ENCODE measurements around the gene RAB18.

DNA sequence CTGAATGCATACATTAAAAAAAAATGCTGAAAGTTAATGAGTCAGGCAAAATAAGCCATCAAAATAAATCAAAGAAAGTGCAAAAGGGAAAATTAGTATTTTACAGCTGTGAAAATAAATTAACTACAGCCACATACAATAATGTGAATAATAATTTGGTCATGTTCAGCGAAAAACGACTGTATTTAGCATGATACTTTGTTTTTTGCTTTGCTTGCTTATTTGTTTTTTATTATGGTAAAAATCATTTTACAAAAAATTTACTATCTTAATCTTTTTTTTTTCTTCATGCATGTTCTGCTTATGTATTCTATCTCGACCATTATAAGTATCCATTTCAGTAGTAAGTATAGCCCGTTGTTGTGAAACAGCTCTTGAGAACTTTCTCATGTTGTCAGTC, 77.1 kb downstream of the RAB18 start:
- TF ChIP-seq, protein P1, sequence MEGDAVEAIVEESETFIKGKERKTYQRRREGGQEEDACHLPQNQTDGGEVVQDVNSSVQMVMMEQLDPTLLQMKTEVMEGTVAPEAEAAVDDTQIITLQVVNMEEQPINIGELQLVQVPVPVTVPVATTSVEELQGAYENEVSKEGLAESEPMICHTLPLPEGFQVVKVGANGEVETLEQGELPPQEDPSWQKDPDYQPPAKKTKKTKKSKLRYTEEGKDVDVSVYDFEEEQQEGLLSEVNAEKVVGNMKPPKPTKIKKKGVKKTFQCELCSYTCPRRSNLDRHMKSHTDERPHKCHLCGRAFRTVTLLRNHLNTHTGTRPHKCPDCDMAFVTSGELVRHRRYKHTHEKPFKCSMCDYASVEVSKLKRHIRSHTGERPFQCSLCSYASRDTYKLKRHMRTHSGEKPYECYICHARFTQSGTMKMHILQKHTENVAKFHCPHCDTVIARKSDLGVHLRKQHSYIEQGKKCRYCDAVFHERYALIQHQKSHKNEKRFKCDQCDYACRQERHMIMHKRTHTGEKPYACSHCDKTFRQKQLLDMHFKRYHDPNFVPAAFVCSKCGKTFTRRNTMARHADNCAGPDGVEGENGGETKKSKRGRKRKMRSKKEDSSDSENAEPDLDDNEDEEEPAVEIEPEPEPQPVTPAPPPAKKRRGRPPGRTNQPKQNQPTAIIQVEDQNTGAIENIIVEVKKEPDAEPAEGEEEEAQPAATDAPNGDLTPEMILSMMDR (IDR thresholded peaks at IDR 0.05): no peak
- no peak for TF ChIP-seq POLR2A (IDR thresholded peaks at IDR 0.05)

Data from right lobe of liver (tissue), 4 donors.